ENCODE data around the gene NCOA1. TPM values are rescaled to one million over a fixed set of nuclear protein-coding genes. Genes with fewer than 3 reads are reported as not detected.

Gene NCOA1
- 13.4 and 17.9 TPM in 2 replicates for total RNA-seq

DNA sequence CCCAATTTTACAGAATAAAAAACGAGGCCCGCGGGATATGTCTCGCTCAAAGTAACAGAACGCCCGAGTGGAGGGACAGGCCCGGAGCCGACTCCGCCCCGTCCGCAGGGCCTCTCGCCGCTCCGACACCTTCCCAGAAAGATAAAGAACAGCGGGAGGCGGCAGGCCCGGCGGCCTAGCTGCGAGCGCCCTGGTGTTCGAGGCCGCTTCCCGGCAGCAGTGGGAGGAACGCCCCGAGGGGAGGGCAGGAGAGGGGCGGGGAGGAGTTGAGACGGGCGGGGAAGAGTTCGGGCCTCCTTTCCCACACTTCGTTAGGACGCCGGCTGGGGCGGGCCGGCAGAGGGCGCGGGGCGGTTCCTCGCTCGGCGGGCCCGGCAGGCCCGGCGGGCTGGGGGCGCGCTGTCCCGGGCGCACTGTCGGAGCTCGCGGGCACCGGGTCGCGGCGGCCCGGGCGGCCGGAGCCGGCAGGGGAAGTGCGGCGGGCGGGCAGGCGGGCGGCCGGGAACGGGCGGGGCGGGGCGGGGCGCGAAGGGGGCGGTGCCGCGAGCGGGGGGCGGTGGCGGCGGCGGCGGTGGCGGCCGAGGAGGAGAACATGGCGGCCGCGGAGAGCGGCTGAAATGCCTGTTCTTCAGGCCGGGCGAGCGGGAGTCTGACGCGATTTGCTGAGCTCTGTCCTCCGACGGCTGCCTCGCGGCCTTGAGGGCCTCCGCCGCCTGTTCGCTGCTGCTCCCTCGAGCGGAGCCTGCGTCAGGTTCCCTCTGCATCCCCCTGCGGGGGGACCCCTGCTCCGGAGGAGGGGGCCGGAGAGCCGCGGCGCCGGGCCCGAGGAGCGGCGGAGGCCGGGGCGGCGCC, at the start of gene NCOA1:
NCOA1 (plus strand) TSS at position 565 of the 852 bp plus-strand sequence. CDS start 167,424 bp downstream, outside the sequence.

DNA sequence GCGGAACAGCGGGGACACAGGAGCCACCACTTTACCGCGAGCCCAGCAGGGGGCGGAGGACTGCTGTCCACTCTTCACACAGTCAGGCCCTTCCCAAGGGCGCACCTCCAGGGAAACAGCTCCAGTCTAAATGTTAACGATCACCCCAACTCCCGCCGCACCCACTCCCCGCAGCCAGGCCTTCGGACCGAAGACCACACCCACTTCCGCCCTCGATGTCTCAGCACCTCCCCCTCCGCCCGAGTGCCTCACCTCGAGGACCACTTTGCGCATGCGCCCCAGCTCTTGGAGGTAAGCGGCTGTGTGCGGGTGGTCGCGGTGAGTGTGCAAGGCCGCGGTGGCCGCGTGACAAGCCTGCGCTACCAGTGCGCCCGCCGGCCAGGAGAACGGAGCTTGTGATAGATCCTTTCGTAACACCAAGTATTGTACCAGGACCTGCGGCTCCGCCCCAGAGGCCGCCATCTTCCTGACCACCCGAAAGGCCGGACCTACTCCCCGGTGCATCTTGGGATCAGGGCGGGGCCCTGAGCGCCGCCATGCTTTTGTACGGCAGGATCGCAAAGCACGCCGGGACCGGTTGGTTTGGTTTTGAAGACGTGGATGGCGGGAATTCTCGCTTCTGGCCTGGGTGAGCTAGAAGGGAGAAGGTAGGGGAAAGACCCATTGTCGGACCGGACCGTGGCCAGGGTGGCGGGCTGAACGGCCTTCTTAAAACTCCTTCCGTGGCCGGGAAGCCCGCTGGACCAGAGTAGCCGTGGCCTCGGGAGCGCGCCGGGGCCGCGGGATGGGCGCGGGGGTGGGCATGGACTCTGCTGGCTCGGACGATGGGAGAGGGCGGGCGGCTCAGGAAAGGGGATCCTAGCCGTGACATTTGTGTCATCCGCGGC, 302.1 kb downstream of the NCOA1 start, which contains the start of the genes CENPO and PTRHD1:
CENPO (plus strand) TSS at position 552 of the 887 bp plus-strand sequence. CDS start 495 bp downstream, outside the sequence.
PTRHD1 (minus strand) TSS at position 518 of the 887 bp plus-strand sequence; CDS start at position 504, 14 bp downstream.

Other genes starting within 250 kb of the NCOA1 start
- gene ITSN2, start 130.7 kb upstream of the NCOA1 start, total RNA-seq: 9.4 and 12.4 TPM in 2 replicates